ENCODE data around the gene LGALS9.

DNA sequence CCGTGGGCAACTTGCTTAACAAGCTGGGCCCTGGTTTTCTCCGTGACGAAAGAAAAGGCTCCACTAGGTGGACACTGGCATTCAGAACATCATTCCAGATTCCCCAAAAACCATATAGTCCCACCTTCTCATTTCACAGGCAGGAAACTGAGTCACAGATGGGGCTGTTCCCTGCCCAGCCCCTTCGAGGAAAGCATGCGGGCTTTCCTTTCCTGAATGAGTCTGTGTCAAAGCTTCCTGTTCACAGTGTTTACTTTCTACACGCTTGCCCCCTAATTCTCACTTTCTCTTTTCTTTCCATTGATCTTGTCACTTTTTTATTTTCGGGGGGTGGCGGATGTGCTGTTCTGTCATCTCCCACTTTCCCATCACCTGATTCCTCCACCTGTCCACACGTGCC is 10.3 kb upstream of the LGALS9 start:
- TF ChIP-seq, protein P1, sequence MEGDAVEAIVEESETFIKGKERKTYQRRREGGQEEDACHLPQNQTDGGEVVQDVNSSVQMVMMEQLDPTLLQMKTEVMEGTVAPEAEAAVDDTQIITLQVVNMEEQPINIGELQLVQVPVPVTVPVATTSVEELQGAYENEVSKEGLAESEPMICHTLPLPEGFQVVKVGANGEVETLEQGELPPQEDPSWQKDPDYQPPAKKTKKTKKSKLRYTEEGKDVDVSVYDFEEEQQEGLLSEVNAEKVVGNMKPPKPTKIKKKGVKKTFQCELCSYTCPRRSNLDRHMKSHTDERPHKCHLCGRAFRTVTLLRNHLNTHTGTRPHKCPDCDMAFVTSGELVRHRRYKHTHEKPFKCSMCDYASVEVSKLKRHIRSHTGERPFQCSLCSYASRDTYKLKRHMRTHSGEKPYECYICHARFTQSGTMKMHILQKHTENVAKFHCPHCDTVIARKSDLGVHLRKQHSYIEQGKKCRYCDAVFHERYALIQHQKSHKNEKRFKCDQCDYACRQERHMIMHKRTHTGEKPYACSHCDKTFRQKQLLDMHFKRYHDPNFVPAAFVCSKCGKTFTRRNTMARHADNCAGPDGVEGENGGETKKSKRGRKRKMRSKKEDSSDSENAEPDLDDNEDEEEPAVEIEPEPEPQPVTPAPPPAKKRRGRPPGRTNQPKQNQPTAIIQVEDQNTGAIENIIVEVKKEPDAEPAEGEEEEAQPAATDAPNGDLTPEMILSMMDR (IDR thresholded peaks at IDR 0.05), result no peak
- TF ChIP-seq POLR2A (IDR thresholded peaks at IDR 0.05), result no peak

All from body of pancreas (tissue), 4 donors.